Gastroesophageal sphincter (tissue), 3 donors: ENCODE results near the gene BPIFB4.

Experiments used
- EP300 ChIP-seq: sonication (generic); formaldehyde crosslinking; IDR thresholded peaks from one replicate; pipeline ENCODE4 v1.6.1; 2017; ENCODE audit warnings: antibody characterized with exemption, mild to moderate bottlenecking
- TF ChIP-seq, protein P1 (sequence below), 4 experiments: fragments of 200-600 bp in 2 of 4; fragments of 450-650 bp in 2 of 4; sonication (generic) in 1 of 4; IDR thresholded peaks; one replicate each; pipeline ENCODE4 v1.5.1; 2017 to 2019; ENCODE audit warnings: antibody characterized with exemption in 4 of 4, mild to moderate bottlenecking in 2 of 4, moderate library complexity in 2 of 4

DNA sequence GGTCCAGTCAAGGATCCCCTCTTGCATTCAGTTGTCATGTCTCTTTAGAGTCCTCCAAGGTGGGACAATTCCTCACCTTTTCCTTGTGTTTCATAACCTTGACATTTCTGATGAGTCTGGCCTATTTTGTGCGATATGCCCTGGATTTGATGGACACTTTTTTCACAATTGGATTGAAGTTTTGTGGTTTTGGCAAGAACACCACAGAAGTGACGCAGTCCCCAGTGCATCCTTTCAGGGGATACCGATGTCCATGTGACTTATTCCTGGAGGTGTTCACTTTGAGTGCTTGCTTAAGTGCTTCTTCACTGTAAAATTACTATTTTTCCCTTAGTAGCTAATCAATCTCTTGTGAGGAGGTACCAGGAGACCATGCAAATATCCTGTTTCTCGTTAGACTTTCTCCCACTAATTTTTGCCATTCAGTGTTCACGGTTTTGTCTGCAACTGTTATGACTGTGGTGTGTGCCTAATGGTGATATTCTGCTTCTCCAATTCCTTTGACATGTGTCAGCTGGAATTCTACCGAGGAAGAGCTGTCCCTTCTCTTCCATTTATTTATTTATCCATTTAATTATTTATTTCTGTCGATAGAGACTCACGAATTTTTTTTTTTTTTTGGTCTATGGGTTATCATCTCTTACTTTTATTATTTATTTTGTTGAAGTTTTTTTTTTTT lies 30.8 kb downstream of the BPIFB4 start:
- TF ChIP-seq, protein P1, sequence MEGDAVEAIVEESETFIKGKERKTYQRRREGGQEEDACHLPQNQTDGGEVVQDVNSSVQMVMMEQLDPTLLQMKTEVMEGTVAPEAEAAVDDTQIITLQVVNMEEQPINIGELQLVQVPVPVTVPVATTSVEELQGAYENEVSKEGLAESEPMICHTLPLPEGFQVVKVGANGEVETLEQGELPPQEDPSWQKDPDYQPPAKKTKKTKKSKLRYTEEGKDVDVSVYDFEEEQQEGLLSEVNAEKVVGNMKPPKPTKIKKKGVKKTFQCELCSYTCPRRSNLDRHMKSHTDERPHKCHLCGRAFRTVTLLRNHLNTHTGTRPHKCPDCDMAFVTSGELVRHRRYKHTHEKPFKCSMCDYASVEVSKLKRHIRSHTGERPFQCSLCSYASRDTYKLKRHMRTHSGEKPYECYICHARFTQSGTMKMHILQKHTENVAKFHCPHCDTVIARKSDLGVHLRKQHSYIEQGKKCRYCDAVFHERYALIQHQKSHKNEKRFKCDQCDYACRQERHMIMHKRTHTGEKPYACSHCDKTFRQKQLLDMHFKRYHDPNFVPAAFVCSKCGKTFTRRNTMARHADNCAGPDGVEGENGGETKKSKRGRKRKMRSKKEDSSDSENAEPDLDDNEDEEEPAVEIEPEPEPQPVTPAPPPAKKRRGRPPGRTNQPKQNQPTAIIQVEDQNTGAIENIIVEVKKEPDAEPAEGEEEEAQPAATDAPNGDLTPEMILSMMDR (IDR thresholded peaks at IDR 0.05), result no peak
- TF ChIP-seq EP300, result no peak
